A673 (cell line): ENCODE results near the gene USP15.

Experiments
- CTCF ChIP-seq: fragments of 300-800, 200-600 bp; sonication (generic); conservative IDR thresholded peaks from 2 replicates; pipeline ENCODE4 v1.5.1; 2017; ENCODE audit warnings: low read depth, mild to moderate bottlenecking, antibody characterized with exemption, low read length, moderate library complexity, mixed read lengths
- EZH2 ChIP-seq: fragments of 200-600 bp; sonication (generic); IDR thresholded peaks from 2 replicates; pipeline ENCODE4 v1.6.1; 2017; ENCODE audit warnings: borderline replicate concordance, low read depth, mild to moderate bottlenecking, mixed read lengths, antibody characterized with exemption, low read length; ENCODE audit not compliant: poor library complexity, severe bottlenecking

- TF ChIP-seq CTCF (no peak), EZH2 (no peak)
These were observed 198.4 kb downstream of the USP15 start for GRCh38 chr12:62458626-62459025.
